Measurements from ENCODE around the gene PLAC8L1.

Gene PLAC8L1

GRCh38 chr5:146073239-146073900 is 32.0 kb downstream of the PLAC8L1 start:
- TF ChIP-seq, protein P1, sequence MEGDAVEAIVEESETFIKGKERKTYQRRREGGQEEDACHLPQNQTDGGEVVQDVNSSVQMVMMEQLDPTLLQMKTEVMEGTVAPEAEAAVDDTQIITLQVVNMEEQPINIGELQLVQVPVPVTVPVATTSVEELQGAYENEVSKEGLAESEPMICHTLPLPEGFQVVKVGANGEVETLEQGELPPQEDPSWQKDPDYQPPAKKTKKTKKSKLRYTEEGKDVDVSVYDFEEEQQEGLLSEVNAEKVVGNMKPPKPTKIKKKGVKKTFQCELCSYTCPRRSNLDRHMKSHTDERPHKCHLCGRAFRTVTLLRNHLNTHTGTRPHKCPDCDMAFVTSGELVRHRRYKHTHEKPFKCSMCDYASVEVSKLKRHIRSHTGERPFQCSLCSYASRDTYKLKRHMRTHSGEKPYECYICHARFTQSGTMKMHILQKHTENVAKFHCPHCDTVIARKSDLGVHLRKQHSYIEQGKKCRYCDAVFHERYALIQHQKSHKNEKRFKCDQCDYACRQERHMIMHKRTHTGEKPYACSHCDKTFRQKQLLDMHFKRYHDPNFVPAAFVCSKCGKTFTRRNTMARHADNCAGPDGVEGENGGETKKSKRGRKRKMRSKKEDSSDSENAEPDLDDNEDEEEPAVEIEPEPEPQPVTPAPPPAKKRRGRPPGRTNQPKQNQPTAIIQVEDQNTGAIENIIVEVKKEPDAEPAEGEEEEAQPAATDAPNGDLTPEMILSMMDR (conservative IDR thresholded peaks at IDR 0.05; ENCODE audit: low read depth), result no peak
- DNase-seq (ENCODE audit: low spot score), result no peak
- ChIA-PET CTCF (interaction anchor here (0.6 kb wide), 2 partner anchors 86 to 365 kb away, joined by 3 read pairs; no protein-coding TSS in a partner anchor), POLR2A (ENCODE audit: low non-redundant PET) (no interaction called here)
- no peak overlapping the region for H3K27ac ChIP-seq

GRCh38 chr5:146072595-146072994 is 32.8 kb downstream of the PLAC8L1 start:
- POLR2A ChIA-PET (ENCODE audit: low non-redundant PET), result no interaction called here

DNA sequence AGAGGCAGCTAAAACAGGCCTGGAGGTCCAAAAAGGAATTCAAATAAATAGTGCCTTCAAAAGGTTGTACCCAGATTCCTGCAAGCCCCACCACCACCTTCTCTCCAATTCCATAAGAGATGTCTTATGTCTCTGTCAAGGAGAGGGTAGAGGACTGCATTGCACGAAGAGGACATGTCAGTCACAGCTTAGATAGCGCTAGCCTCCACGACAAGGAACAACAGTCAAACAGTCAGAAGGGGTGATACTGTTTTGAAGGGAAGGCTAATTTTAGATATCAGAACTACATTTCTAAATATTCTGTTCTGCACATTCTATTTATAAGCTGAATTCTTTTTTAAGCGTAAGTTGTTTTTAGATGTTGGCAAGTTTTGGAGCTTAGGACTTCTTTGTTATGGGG is 34.2 kb downstream of the PLAC8L1 start:
- DNase-seq (ENCODE audit: low spot score), result no peak
- POLR2A ChIA-PET (ENCODE audit: low non-redundant PET), result interaction anchor here (0.6 kb wide), 1 partner anchor 30 kb away, joined by 5 read pairs; no protein-coding TSS in a partner anchor
- CTCF ChIA-PET, result interaction anchor here (0.5 to 0.6 kb wide), 2 partner anchors 129 to 493 kb away, joined by 3 read pairs; no protein-coding TSS in a partner anchor
- no peak overlapping the region for H3K27ac ChIP-seq
- TF ChIP-seq, protein P1 (conservative IDR thresholded peaks at IDR 0.05; ENCODE audit: low read depth), result no peak

More at GRCh38 chr5:146072595-146072994, 32.8 kb downstream of the PLAC8L1 start:
- no peak overlapping the region for H3K27ac ChIP-seq
- CTCF ChIA-PET, result interaction anchor here (0.6 kb wide), 1 partner anchor 87 kb away, joined by 3 read pairs; no protein-coding TSS in a partner anchor
- TF ChIP-seq, protein P1 (conservative IDR thresholded peaks at IDR 0.05; ENCODE audit: low read depth), result no peak
- no peak for DNase-seq (ENCODE audit: low spot score)

- H3K27ac ChIP-seq, result no peak overlapping the region
- TF ChIP-seq, protein P1 (conservative IDR thresholded peaks at IDR 0.05; ENCODE audit: low read depth), result no peak
- no peak for DNase-seq (ENCODE audit: low spot score)
- ChIA-PET POLR2A (ENCODE audit: low non-redundant PET) (no interaction called here), CTCF (interaction anchor here (0.6 kb wide), 1 partner anchor 129 kb away, joined by 3 read pairs; no protein-coding TSS in a partner anchor)
Observed at GRCh38 chr5:146070746-146071145, 34.6 kb downstream of the PLAC8L1 start.

DNA sequence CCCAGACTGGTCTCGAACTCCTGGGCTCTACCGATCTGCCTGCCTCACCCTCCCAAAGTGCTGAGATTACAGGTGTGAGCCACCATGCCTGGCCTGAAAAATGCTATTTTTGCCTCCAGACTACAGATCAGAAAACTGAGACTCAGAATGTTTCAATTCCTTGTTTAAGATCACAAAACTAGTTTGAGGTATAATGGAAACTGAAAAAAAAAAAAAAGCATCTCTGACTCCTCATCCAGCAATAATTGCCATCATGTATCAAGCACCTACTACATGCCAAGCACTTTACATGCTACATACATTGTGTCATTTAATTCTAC is 35.6 kb downstream of the PLAC8L1 start:
- TF ChIP-seq, protein P1 (conservative IDR thresholded peaks at IDR 0.05; ENCODE audit: low read depth), result no peak
- DNase-seq (ENCODE audit: low spot score), result no peak
- ChIA-PET POLR2A (ENCODE audit: low non-redundant PET) (no interaction called here), CTCF (no interaction called here)
- H3K27ac ChIP-seq, result no peak overlapping the region

GRCh38 chr5:146068977-146069779 is 36.2 kb downstream of the PLAC8L1 start:
- CTCF ChIA-PET, result no interaction called here
- TF ChIP-seq, protein P1 (conservative IDR thresholded peaks at IDR 0.05; ENCODE audit: low read depth), result no peak

More at GRCh38 chr5:146068977-146069779, 36.2 kb downstream of the PLAC8L1 start:
- POLR2A ChIA-PET (ENCODE audit: low non-redundant PET), result no interaction called here
- H3K27ac ChIP-seq, result no peak overlapping the region
- no peak for DNase-seq (ENCODE audit: low spot score)
